HG03108 (cell line): ENCODE measurements around the gene MLLT6.
A peak's percentile ranks its signal among the peaks of the same experiment; 100 is the strongest.

Source experiments
- ATAC-seq: cut with Tn5 transposase; IDR thresholded peaks from one replicate; pipeline ENCODE4 v1.9.1; 2021; ENCODE audit warnings: moderate library complexity; ENCODE audit not compliant: unreplicated experiment

Gene MLLT6

DNA sequence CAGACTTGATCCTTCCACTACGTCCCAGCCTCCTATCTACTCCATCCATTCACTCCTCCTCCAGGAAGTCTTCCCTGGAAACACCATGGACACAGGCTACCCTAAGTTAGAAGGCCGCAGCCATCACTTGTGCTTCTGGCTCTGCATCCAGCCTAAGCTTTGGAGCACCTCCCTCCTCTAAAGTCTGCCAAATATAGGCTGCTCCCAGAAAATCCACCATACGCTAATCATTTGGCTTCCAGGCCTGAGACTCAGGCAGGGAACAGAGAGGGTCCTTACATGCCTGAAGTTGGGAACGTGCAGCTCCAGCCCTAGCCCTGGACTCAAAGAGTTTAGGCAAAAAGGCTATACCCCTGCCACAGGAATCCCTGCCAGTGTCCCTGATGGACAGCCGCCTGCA lies 36.4 kb downstream of the MLLT6 start:
- no peak for ATAC-seq

- ATAC-seq: no peak
Observed at GRCh38 chr17:38741921-38742410, 36.9 kb downstream of the MLLT6 start.

- no peak for ATAC-seq
Observed at GRCh38 chr17:38742411-38743308, 37.6 kb downstream of the MLLT6 start.

- ATAC-seq: no peak
Observed at GRCh38 chr17:38743556-38744171, 38.6 kb downstream of the MLLT6 start.

DNA sequence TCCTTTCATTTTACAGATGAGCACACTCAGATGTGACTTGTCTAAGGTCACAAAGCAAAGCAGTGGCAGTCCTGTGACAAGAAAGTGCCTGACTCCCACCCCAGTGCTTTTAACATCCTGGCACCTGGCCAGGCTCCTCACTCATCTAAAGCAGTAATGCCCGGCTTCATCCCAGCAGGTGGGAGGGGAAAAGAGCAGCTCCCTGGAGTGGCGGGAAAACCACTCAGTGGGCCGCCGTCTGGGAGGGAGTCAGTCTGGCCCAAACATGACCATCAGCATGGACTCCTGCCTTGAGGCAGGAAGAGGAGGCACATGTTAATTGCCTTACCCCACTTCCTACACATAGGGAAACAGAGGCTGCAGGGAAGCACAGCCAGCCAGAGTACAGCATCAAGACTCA lies 40.5 kb downstream of the MLLT6 start:
- no peak for ATAC-seq

DNA sequence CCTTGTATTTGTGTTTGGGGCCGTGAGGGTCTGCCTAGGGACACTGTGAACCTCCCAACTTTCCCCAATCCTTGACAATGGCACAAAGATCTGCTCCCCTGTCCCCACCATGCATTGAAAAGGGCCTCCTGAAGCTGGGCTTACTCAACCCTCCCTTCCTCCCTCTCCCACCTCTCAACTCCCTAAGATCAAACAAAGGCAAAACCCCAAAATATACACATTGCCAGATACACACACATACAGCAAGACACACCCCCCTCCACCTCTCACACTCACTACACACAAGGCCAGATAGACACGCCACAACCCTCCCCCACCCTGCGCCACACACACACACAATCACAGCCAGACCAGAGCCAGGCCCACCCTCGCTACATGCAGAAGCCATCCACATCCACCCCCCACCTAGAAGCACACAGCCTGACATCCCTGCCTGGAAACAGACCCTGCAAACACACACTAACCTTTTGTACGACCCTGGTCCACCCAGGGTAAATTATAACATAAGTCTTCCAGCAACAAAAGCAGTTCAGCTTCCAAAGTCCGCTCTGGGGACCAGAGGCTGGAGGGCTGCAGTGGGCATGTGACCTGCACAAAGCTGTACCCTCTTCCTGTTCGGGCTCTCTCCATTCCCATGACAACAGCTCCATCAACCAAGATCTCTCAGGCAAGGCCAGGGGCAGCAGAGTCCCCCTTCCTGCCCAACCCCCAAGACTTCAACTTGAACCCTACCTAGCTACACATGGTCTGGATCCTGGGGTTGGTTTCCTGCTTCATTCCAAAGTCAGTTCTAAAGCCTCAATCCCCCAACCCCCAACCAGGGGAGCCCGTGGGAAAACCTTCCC lies 41.2 kb downstream of the MLLT6 start:
- ATAC-seq: no peak

DNA sequence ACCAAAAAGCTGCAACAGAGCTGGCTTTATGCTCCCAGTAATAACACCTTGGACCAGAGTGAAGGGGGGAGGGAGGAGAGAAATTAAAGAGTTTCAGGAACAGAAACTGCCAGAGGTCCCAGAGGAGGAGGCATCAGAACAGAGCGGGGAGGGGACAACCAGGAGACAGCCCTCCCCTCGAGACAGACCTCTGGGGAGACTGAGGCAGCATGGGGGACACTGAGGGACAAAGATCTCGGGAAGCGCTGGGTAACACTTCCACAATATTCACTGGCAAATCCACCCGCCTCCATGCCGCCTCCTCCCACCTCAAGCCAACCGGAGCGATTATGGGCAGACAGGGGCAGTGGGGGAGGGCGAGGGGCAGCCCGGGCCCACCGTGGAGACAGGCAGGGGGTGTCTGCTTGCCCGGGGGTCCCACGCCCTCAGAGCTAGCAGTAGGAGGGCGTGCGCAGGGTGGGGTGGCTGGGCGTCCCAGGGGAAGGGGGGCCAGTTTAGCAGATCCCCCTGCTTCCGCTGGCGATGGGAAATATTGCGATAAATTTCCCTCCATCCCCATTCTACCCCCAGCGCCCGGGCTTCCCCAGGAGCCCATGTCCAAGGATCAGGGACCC lies 41.9 kb downstream of the MLLT6 start:
- ATAC-seq: no peak

DNA sequence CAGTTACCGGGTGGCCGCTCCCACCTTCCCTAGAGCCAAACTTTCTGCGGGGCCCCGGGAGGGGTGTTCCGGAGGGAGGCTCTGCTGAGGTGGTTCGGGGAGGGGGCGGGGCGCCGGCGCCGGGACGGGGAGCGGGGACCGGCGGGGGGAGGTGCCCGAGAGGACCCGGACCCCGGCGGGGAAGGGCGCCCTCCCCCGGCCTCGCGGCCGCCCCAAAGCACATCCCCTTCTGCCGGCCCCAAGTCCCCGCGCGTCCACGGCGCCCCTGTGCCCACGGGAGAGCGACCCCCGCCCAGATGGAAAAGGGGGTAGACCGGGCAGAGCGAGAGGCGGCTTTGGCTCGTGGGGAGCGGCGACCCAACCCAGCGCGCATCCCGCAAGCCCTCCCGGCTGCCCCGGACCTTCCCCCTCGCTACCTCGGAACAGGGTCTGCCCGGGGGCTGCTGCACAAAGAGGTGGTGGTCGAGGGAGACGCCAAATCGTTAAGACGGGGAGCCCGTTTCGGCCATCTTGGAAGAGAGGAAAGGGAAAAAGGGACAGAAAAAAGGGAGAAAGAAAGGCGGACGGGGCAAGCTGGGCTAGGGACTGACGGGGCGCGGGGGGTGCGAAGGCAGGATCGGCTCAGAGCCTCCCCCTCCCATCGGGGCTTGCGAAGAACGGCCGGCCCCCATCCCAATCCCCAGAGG lies 42.5 kb downstream of the MLLT6 start:
- ATAC-seq: no peak

- ATAC-seq: no peak
Observed at GRCh38 chr17:38748149-38748891, 43.2 kb downstream of the MLLT6 start, which contains the start of gene PCGF2. PCGF2 (minus strand) TSS chr17:38748336; CDS start chr17:38740402, 7,934 bp downstream.

DNA sequence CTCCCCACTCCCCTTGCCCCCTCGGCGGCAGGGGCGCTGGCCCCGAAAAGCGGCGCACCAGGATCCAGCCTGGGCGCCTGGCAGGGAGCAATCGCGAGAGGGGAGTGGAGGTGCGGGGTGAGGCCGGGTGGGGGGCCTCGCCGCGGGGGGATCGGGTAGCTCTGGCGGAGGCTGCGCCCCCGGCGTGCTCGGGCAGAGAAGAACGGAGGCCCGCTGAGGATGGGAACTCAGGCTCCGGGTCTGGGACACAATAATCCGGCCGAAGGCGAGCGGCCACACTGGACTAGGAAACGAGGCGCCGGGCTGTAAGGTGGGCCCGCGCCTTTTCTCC lies 43.8 kb downstream of the MLLT6 start:
- ATAC-seq: no peak

GRCh38 chr17:38749223-38750043 lies 44.4 kb downstream of the MLLT6 start:
- no peak for ATAC-seq

DNA sequence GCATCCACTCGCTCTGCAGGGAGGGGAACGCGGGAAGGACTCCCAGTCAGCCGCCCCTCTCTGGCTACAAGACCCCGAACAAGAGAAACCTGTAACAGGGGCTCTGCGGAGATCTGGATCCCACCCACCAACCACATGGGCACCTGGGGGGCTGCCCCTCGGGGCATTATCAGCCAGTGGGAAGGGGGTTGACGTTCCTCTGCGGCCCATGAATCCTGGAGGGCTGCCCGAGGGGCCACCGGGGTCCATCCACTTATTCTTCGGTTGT lies 44.9 kb downstream of the MLLT6 start:
- ATAC-seq: no peak

GRCh38 chr17:38750312-38751121 lies 45.4 kb downstream of the MLLT6 start:
- ATAC-seq: no peak

DNA sequence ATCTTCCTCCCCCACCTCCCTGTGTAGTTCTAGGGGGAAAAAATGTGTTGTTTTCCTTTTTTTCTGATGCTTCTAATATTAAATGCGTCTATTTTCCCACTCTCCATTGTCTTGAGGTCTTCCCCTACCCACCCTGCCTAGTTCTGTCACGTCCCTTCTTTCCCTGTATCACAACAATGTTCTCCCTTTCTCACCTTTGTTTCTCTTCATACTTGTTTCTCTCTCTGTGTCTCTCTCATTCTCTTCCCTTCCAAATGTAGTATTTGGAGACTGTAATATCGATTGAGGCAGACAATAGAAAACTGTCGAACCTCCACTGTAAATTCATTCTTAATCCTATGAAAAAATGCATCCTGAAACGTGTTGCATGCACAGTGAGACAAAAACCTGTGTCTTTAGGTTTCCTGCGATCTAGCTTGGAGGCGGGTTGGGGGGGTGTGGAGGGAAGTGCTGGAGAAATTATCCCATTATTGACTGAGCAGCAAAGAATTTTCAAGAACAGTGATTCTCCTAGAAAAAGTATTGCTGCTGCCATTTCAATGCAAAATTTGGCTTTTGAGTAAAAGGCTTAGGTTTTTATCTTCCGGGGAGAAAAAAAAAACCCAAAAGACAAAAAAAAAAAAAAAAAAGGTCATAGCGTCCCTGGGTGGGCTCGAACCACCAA lies 46.2 kb downstream of the MLLT6 start:
- no peak for ATAC-seq

- ATAC-seq: peak; percentile 17
Observed at GRCh38 chr17:38751808-38752307, 46.8 kb downstream of the MLLT6 start.

- peak; percentile 79 for ATAC-seq
Observed at GRCh38 chr17:38752308-38753070, 47.4 kb downstream of the MLLT6 start, which contains the start of gene PSMB3. PSMB3 (plus strand) TSS chr17:38752741; CDS start chr17:38752827, 86 bp downstream.

DNA sequence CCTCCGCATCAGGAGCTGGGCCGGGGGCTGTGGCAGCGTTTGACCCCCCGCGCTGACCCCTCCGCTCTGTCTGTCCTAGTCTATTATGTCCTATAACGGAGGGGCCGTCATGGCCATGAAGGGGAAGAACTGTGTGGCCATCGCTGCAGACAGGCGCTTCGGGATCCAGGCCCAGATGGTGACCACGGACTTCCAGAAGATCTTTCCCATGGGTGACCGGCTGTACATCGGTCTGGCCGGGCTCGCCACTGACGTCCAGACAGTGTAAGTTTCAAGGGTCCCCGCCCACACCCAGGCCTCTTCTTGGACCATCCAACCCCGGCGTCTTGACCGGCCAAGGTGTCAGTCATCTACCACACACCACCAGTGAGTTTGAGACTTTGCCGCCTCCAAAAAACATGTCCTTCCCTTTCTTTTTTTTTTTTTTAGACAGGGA lies 48.0 kb downstream of the MLLT6 start:
- no peak for ATAC-seq
